Uterus (tissue), 4 donors: Measurements from ENCODE around the gene OXTR. TPM values are rescaled to one million over a fixed set of nuclear protein-coding genes. Genes with fewer than 3 reads are reported as not detected.

Source experiments
- DNase-seq, 2 donors: peaks; one replicate each; pipeline ENCODE4 v3.0.0-alpha.2; 2019 to 2020
- H3K27ac ChIP-seq, 2 donors: fragments of 200-600 bp; sonication (generic); 1 replicate in 1 of 2; 2 replicates in 1 of 2; pipeline ENCODE4 v1.5.1; 2016 to 2018
- H3K27me3 ChIP-seq, 2 donors: fragments of 200-600 bp; sonication (generic); one replicate each; pipeline ENCODE4 v1.5.1; 2018 to 2019; ENCODE audit warnings: control low read depth in 1 of 2
- H3K36me3 ChIP-seq, 2 donors: fragments of 200-600 bp; sonication (generic); one replicate each; pipeline ENCODE4 v1.5.1; 2019; ENCODE audit warnings: control low read depth in 1 of 2
- H3K4me1 ChIP-seq, 2 donors: fragments of 200-600 bp; sonication (generic); one replicate each; pipeline ENCODE4 v1.5.1; 2018 to 2019; ENCODE audit warnings: control low read depth in 1 of 2
- H3K4me3 ChIP-seq, 2 donors: fragments of 200-600 bp; sonication (generic); 1 replicate in 1 of 2; 2 replicates in 1 of 2; pipeline ENCODE4 v1.5.1; 2018 to 2019; ENCODE audit warnings: mild to moderate bottlenecking in 1 of 2
- H3K9me3 ChIP-seq, 2 donors: fragments of 200-600 bp; sonication (generic); one replicate each; pipeline ENCODE4 v1.5.1; 2019; ENCODE audit warnings: control low read depth in 1 of 2
- POLR2A ChIP-seq, 2 donors: fragments of 450-650 bp; IDR thresholded peaks; one replicate each; pipeline ENCODE4 v1.6.1; 2016; ENCODE audit warnings: antibody characterized with exemption in 2 of 2, mild to moderate bottlenecking in 1 of 2, moderate library complexity in 1 of 2
- intact Hi-C: fragments of 100-400 bp; cut with DNase I; formaldehyde crosslinking; loops from one replicate; pipeline ENCODE4 v1.15.1; 2023; ENCODE audit warnings: low total_unique reads
- total RNA-seq, 4 donors: library from RNA; depleted of rRNA in 3 of 4; stranded (reverse); fragments of >200 nt in 3 of 4; gene quantifications; one replicate each; pipeline versions ENCODE4 v1.1.0 to v1.2.4, GENCODE V29; 2014 to 2023
- TF ChIP-seq, protein P1 (sequence below), 4 experiments: fragments of 200-600 bp in 2 of 4; fragments of 450-650 bp in 2 of 4; sonication (generic) in 2 of 4; IDR thresholded peaks; one replicate each; pipeline ENCODE4 v1.5.1; 2016 to 2019; ENCODE audit warnings: antibody characterized with exemption in 4 of 4, mild to moderate bottlenecking in 2 of 4, moderate library complexity in 1 of 4
- donor health status: DM: yes; HTN: yes; CAD: no.

The OXTR gene
- total RNA-seq, 4 donors from 2014 or later: 0.27 to 4.4 (median 1.5) TPM; not detected in 1

DNA sequence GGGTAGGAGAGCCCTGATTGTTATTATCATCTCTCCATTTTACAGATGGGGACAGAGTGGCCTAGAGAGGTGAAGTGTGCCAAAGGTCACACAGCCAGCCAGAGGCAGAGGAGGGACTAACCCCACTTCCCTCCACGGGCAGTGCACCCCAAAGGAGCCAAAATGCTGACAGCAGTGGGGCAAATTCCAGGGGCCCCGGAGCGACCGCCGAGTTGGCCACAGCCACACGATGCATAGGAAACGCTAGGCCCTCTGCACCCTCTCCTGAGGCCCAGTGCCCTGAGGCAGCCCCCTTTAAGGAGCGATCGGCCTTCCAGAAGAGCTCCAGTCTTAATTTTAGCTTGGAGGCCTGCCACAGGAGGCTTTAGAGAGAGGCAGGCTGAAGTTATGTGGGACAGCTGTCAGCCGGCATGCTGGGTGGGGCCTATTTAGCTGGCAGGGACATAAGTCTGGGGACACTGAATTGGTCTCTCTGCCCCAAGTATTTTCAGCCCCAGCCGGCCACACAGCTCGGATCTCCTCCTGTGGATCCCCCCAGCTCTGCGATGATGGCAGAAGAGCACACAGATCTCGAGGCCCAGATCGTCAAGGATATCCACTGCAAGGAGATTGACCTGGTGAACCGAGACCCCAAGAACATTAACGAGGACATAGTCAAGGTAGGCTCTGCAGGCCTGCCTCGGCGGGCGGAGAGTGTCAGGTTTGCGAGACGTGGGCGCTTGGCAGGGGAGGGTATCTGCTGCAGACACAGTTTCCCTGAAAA, 35.9 kb downstream of the OXTR start, which contains the start of gene CAV3:
CAV3 (plus strand) TSS at position 471 of the 763 bp plus-strand sequence; CDS start at position 546, 75 bp downstream.
- Histone ChIP-seq H3K4me3 (no peak within 1 kb of the TSS), H3K36me3 (no peaks in the 10 kb centered on the region), H3K27ac (no peak within 1 kb of the TSS), H3K9me3 (no peaks in the 10 kb centered on the region), H3K4me1 (no peaks in the 10 kb centered on the region), H3K27me3 (no peaks in the 10 kb centered on the region)
- TF ChIP-seq, protein P1, sequence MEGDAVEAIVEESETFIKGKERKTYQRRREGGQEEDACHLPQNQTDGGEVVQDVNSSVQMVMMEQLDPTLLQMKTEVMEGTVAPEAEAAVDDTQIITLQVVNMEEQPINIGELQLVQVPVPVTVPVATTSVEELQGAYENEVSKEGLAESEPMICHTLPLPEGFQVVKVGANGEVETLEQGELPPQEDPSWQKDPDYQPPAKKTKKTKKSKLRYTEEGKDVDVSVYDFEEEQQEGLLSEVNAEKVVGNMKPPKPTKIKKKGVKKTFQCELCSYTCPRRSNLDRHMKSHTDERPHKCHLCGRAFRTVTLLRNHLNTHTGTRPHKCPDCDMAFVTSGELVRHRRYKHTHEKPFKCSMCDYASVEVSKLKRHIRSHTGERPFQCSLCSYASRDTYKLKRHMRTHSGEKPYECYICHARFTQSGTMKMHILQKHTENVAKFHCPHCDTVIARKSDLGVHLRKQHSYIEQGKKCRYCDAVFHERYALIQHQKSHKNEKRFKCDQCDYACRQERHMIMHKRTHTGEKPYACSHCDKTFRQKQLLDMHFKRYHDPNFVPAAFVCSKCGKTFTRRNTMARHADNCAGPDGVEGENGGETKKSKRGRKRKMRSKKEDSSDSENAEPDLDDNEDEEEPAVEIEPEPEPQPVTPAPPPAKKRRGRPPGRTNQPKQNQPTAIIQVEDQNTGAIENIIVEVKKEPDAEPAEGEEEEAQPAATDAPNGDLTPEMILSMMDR (IDR thresholded peaks at IDR 0.05): no peak
- no peak for TF ChIP-seq POLR2A (IDR thresholded peaks at IDR 0.05)
- DNase-seq: no peak
- intact Hi-C loops: no loop called here

DNA sequence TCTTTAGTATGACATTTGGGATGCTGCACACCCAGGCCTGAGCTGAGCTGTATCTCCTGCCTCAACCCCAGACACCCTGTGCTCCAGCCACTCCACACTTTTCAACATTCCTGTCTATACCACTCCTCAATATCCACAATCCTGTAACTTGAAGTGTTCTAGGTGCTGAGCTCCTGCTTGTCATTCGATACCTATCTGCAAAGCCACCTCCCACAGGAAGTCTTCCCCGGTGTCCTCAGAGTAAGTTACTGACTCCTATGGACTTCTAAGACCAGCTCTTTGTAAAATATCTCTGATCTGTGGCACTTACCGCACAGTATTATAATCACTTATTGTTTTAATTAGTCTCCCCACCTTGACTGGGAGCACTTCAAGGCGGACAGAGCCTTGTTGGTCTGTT, 37.0 kb downstream of the OXTR start:
- DNase-seq: no peak
- no peaks in the 10 kb centered on the region for H3K9me3 ChIP-seq
- no peaks in the 10 kb centered on the region for H3K36me3 ChIP-seq
- intact Hi-C loops: no loop called here
- H3K27me3 ChIP-seq: no peaks in the 10 kb centered on the region
- no peak for TF ChIP-seq POLR2A (IDR thresholded peaks at IDR 0.05)
- TF ChIP-seq, protein P1 (IDR thresholded peaks at IDR 0.05): no peak
- no peaks in the 10 kb centered on the region for H3K4me1 ChIP-seq
- H3K4me3 ChIP-seq: no peak overlapping the region
- no peak overlapping the region for H3K27ac ChIP-seq

DNA sequence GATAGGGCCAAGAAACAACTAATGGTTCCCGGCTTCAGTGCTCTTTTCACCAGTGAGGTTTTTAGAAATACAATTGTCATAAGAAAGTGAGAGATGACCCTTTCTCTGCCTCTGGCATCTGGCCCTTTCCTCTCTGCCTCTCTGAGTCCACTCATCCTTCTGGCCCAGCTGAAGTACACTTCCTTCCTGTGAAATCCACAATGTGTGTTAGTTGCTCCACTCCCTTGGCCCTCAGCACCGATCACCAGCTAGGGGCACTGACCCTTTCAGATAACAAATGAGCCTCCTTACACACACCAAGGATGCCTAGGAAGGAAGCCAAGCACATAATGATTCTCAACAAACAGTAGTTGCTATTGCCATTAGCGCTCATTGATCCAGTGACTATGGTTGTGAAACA, 38.8 kb downstream of the OXTR start:
- no peaks in the 10 kb centered on the region for H3K36me3 ChIP-seq
- H3K27ac ChIP-seq: no peak overlapping the region
- H3K4me3 ChIP-seq: no peak overlapping the region
- TF ChIP-seq, protein P1 (IDR thresholded peaks at IDR 0.05): no peak
- TF ChIP-seq POLR2A (IDR thresholded peaks at IDR 0.05): no peak
- intact Hi-C loops: no loop called here
- no peaks in the 10 kb centered on the region for H3K27me3 ChIP-seq
- H3K9me3 ChIP-seq: no peaks in the 10 kb centered on the region
- no peak for DNase-seq
- no peaks in the 10 kb centered on the region for H3K4me1 ChIP-seq

DNA sequence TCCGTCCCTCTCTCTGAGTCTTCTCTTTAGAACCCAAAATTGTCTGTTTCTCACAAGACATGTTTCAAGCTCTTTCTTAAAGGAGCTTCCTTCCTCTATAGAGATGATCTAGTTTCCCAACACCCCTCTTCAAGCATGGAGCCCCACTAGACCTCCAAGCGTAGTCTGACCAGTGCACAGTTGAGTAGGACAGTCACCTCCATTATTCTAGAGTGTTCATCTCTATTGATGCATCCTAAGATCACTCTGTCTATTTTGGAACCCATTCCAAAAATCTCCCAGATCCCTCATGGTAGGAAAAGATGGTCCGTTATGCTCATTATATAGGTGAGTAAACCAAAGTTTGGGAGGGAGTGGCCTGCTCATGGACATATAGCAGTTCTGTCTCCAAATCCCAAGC, 39.9 kb downstream of the OXTR start:
- intact Hi-C loops: no loop called here
- Histone ChIP-seq H3K36me3 (no peaks in the 10 kb centered on the region), H3K9me3 (no peaks in the 10 kb centered on the region), H3K27ac (no peak overlapping the region), H3K4me3 (no peak overlapping the region), H3K27me3 (no peaks in the 10 kb centered on the region), H3K4me1 (no peaks in the 10 kb centered on the region)
- no peak for DNase-seq
- TF ChIP-seq POLR2A (IDR thresholded peaks at IDR 0.05): no peak
- TF ChIP-seq, protein P1 (IDR thresholded peaks at IDR 0.05): no peak

DNA sequence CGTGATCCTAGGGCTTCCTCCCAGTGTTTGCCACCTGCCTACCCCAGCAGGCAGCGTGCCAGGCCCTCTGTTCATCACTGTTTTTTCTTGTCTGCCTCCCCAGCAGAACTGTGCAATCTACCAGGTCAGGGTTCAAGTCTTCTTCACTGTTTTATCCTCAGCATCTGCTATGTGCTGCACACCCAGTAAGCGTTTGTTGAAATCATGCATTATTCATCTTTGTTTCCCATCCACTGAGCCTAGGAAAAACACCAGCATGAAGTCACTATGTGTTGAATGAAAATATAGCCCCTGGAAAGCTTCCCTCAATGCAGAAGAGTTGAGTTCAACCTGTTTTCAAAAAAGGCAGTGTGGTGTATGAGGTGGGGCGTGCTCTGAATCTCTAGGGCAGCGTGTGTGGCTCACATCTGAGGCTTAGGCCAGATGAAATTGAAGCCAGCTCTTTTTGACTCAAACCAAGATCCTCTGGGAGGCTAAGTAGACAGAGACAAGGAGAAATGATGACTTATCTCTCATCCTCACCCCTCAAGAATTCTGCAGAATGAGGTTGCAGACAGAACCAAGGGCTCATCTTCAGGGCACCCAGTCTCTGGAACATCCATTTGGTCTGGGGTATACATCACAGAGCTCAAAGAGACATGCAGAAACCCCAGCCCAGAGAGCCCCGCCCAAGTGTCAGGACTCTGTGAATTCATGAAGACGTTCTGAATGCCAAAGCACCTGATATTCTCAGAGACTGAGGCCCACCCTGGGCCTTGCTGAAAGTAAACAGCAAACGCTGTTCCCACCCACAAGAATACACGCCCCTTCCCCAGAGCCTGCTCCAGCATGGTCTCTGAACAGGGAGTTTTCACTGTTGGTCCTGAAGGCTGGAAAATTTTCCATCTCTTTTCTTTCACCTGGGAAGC, 41.6 kb downstream of the OXTR start:
- no peaks in the 10 kb centered on the region for H3K9me3 ChIP-seq
- intact Hi-C loops: no loop called here
- no peak overlapping the region for H3K4me3 ChIP-seq
- H3K27me3 ChIP-seq: no peaks in the 10 kb centered on the region
- H3K36me3 ChIP-seq: no peaks in the 10 kb centered on the region
- no peak overlapping the region for H3K27ac ChIP-seq
- no peak for DNase-seq
- H3K4me1 ChIP-seq: no peaks in the 10 kb centered on the region
- no peak for TF ChIP-seq POLR2A (IDR thresholded peaks at IDR 0.05)
- TF ChIP-seq, protein P1 (IDR thresholded peaks at IDR 0.05): no peak
